ENCODE data around the gene RNF145. TPM values are rescaled to one million over a fixed set of nuclear protein-coding genes. Genes with fewer than 3 reads are reported as not detected.
"Not testable (repeated sequence)": the region's sequence is repeated elsewhere in the genome, so short reads cannot be mapped to it uniquely, and the experiment has no call there.

Gene RNF145
- total RNA-seq, 1 experiment from 2014 or later: 193 TPM

- Mint-ChIP-seq H3K4me3 (ENCODE audit: low read depth, unreplicated experiment) (no peak overlapping the region), H3K4me1 (ENCODE audit: low read depth, unreplicated experiment) (no peaks in the 10 kb centered on the region), H3K36me3 (ENCODE audit: insufficient read depth, unreplicated experiment) (peaks cover 5% of the 10 kb centered on the region), H3K9me3 (ENCODE audit: low read depth, unreplicated experiment) (no peaks in the 10 kb centered on the region), H3K27me3 (ENCODE audit: unreplicated experiment) (peaks cover 50% of the 10 kb centered on the region), H3K27ac (ENCODE audit: unreplicated experiment) (no peak overlapping the region)
- DNase-seq: no peak
- no TSS peak for BruUV-seq (replicated peaks)
- CTCF ChIA-PET: interaction anchor here (0.6 to 0.7 kb wide), 2 partner anchors 42 to 433 kb away, joined by 4 to 5 read pairs; no protein-coding TSS in a partner anchor
- no peak for TF ChIP-seq CTCF (IDR thresholded peaks at IDR 0.05; ENCODE audit: unreplicated experiment)
- intact Hi-C loops (cut with micrococcal nuclease; ENCODE audit: unreplicated experiment): no loop called here
Observed at GRCh38 chr5:159149085-159149484, 60.3 kb downstream of the RNF145 start.

DNA sequence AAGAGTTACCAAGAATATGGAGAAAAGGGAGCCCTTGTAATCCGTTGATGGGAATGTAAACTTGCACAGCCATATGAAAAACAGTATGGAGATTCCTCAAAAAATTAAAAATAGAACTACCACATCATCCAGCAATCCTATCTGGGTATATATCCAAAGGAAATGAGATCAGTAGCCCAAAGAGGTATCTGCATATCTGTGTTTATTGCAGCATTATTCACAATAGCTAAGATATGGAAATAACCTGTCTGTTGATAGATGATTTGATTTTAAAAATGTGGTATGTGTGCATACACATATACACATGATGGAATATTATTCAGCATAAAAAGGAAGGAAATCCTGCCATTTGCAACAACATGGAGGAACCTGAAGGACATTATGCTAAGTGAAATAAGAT lies 61.4 kb downstream of the RNF145 start:
- no peak overlapping the region for H3K4me3 Mint-ChIP-seq (ENCODE audit: low read depth, unreplicated experiment)
- no TSS peak for BruUV-seq (replicated peaks)
- no peak for DNase-seq
- H3K4me1 Mint-ChIP-seq (ENCODE audit: low read depth, unreplicated experiment): no peaks in the 10 kb centered on the region
- H3K36me3 Mint-ChIP-seq (ENCODE audit: insufficient read depth, unreplicated experiment): peaks cover 5% of the 10 kb centered on the region
- H3K9me3 Mint-ChIP-seq (ENCODE audit: low read depth, unreplicated experiment): no peaks in the 10 kb centered on the region
- peaks cover 61% of the 10 kb centered on the region for H3K27me3 Mint-ChIP-seq (ENCODE audit: unreplicated experiment)
- no peak for TF ChIP-seq CTCF (IDR thresholded peaks at IDR 0.05; ENCODE audit: unreplicated experiment)
- H3K27ac Mint-ChIP-seq (ENCODE audit: unreplicated experiment): no peak overlapping the region
- CTCF ChIA-PET: no interaction called here
- intact Hi-C loops (cut with micrococcal nuclease; ENCODE audit: unreplicated experiment): no loop called here

DNA sequence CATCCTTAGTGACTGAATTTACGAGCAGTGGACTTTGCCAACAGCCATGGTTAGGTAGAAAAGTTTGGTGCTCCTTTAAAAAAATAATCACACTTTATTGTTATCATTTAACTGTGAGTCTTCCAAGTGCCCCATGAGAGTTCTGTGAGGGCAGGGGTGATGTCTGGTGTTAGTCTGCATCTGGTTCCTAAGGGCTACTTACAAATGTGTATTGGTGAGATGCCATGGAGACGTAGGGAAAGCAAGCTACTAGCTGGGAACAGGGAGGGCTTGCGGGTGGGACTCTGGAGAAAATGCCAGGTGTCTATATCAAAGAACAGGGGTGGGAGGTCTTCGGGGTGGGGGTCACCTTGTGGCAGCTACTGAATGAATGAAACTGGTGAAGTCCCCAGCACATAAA lies 62.5 kb downstream of the RNF145 start:
- H3K27ac Mint-ChIP-seq (ENCODE audit: unreplicated experiment): no peak overlapping the region
- H3K27me3 Mint-ChIP-seq (ENCODE audit: unreplicated experiment): peaks cover 72% of the 10 kb centered on the region
- H3K4me1 Mint-ChIP-seq (ENCODE audit: low read depth, unreplicated experiment): no peaks in the 10 kb centered on the region
- CTCF ChIA-PET: interaction anchor here (0.6 kb wide), 1 partner anchor 47 kb away, joined by 3 read pairs; no protein-coding TSS in a partner anchor
- no peak overlapping the region for H3K4me3 Mint-ChIP-seq (ENCODE audit: low read depth, unreplicated experiment)
- H3K36me3 Mint-ChIP-seq (ENCODE audit: insufficient read depth, unreplicated experiment): no peaks in the 10 kb centered on the region
- no TSS peak for BruUV-seq (replicated peaks)
- DNase-seq: no peak
- no peaks in the 10 kb centered on the region for H3K9me3 Mint-ChIP-seq (ENCODE audit: low read depth, unreplicated experiment)
- intact Hi-C loops (cut with micrococcal nuclease; ENCODE audit: unreplicated experiment): no loop called here
- no peak for TF ChIP-seq CTCF (IDR thresholded peaks at IDR 0.05; ENCODE audit: unreplicated experiment)

DNA sequence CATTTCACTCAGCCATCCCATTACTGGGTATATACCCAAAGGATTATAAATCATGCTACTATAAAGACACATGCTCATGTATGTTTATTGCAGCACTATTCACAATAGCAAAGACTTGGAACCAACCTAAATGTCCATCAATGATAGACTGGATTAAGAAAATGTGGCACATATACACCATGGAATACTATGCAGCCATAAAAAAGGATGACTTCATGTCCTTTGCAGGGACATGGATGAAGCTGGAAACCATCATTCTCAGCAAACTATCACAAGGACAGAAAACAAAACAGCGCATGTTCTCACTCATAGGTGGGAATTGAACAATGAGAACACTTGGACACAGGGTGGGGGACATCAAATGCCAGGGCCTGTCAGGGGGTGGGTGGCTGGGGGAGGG lies 64.2 kb downstream of the RNF145 start:
- peaks cover 89% of the 10 kb centered on the region for H3K27me3 Mint-ChIP-seq (ENCODE audit: unreplicated experiment)

GRCh38 chr5:159139802-159140201 lies 69.6 kb downstream of the RNF145 start:
- no peak for DNase-seq
- no peak for TF ChIP-seq CTCF (IDR thresholded peaks at IDR 0.05; ENCODE audit: unreplicated experiment)
- Mint-ChIP-seq H3K27me3 (ENCODE audit: unreplicated experiment) (peaks cover 79% of the 10 kb centered on the region), H3K4me3 (ENCODE audit: low read depth, unreplicated experiment) (no peak overlapping the region), H3K9me3 (ENCODE audit: low read depth, unreplicated experiment) (no peaks in the 10 kb centered on the region), H3K27ac (ENCODE audit: unreplicated experiment) (no peak overlapping the region), H3K36me3 (ENCODE audit: insufficient read depth, unreplicated experiment) (no peaks in the 10 kb centered on the region), H3K4me1 (ENCODE audit: low read depth, unreplicated experiment) (peaks cover 8% of the 10 kb centered on the region)
- no TSS peak for BruUV-seq (replicated peaks)
- CTCF ChIA-PET: no interaction called here
- intact Hi-C loops (cut with micrococcal nuclease; ENCODE audit: unreplicated experiment): loop anchor here (10.0 kb wide), 1 partner anchor 1125 kb away; no protein-coding TSS in a partner anchor

More for the DNA sequence above, 64.2 kb downstream of the RNF145 start:
- CTCF ChIA-PET; H3K36me3 Mint-ChIP-seq (ENCODE audit: insufficient read depth, unreplicated experiment); DNase-seq; H3K9me3 Mint-ChIP-seq (ENCODE audit: low read depth, unreplicated experiment); H3K27ac Mint-ChIP-seq (ENCODE audit: unreplicated experiment); intact Hi-C loops (cut with micrococcal nuclease; ENCODE audit: unreplicated experiment); H3K4me3 Mint-ChIP-seq (ENCODE audit: low read depth, unreplicated experiment); H3K4me1 Mint-ChIP-seq (ENCODE audit: low read depth, unreplicated experiment); BruUV-seq (replicated peaks): not testable (repeated sequence)

Measured in Calu3 (cell line).